Erythroblast (primary cell): Measurements from ENCODE around the gene DDOST.
A peak's percentile ranks its signal among the peaks of the same experiment; 100 is the strongest.

Experiments used
- DNase-seq, 2 experiments: peaks; one replicate each; lab custom pipeline; 2025; lab: John Stamatoyannopoulos, UW
- GATA1 ChIP-seq: IDR thresholded peaks from 2 replicates; pipeline ENCODE4 v1.6.1; 2011; ENCODE audit warnings: low read depth, mild to moderate bottlenecking, control low read depth, low read length, moderate library complexity
- POLR2A ChIP-seq: IDR thresholded peaks from 2 replicates; pipeline ENCODE4 v1.6.1; 2011; ENCODE audit warnings: mild to moderate bottlenecking, low read length

Gene DDOST

DNA sequence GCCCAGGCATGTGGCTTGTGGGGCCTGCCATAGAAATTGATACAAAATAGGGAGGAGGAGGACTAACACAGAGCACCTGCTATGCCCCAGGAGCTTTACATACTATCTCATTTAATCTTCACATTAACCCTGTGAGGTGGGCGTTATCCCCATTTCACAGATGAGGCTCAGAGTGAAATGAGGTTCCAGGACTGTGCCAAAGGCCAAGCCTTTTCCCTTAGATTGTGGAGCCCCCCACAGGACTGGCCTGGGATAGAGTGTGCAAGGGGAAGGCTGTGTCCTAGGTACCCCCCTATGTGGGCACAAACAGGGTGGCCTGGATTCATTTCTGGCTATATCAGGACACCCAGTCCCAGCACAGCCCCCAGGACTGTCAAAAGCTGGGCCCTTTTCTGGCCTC lies 2.2 kb upstream of the DDOST start:
- peak in 1 of 2 experiments; percentile 18 for DNase-seq
- TF ChIP-seq GATA1 = no peak
- no peak for TF ChIP-seq POLR2A

DNA sequence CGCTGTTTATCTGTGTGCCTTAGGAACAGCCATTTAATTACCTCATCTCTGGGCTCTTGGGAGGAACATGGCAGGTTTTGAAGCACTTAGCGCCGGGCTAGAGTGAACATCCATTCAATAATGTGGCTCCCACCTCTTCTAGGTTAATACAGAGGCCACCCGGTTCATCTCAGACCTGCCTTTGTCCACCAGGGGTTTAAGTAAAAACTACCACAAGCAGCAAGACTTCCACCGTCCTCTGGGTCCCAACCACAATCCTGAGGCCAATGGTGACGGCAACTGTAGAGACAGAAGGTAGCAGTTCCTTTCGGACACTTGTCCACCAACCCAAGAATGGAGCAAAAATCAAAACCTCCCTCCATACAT lies 924 bp upstream of the DDOST start:
- no peak for TF ChIP-seq POLR2A
- TF ChIP-seq GATA1 = no peak
- DNase-seq = no peak

GRCh38 chr1:20660847-20661206 lies 342 bp downstream of the DDOST start:
- TF ChIP-seq POLR2A = no peak
- TF ChIP-seq GATA1 = no peak
- peak in 1 of 2 experiments; percentile 56 for DNase-seq

DNA sequence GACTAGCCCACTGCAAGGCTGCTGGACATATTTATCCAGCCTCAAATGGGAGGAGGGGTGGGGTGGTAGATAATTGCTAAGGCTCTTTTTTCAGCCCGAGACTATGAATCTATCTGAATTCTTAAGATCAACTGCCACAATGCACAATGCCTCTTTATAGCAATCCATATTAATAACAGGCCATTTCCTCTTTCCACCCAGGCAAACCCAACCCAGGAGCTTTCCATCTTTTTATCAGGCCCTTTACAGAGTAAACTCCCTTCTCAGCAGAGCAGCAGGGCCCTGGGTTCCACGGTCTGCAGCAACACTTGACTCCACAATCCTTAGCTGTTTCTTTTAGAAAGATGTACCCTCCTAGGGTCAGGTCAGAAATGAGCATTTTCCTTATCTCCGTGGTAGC lies 806 bp downstream of the DDOST start:
- TF ChIP-seq POLR2A = no peak
- TF ChIP-seq GATA1 = no peak
- peak; percentile 55 to 59 for DNase-seq

GRCh38 chr1:20658166-20658915 lies 2.8 kb downstream of the DDOST start:
- no peak for DNase-seq
- no peak for TF ChIP-seq GATA1
- no peak for TF ChIP-seq POLR2A

DNA sequence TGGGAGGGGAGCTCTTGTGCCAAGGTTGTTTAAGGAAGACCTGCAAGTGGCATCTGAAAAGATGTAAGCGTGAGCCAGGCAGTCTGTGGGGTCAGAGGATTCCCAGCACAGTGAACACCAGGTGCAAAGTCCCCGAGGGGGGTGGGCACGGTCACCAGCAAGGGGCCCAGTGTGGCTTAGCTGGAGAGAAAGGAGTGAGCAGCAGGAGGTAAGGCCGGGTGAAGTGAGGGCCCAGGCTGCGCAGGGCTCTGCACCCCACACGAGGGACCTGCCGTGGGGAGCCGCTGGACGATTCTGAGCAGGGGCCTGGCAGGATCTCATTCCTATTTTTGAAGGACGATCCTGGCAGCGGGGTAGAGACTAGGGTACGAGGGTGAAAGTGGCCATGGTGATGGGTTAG lies 4.1 kb downstream of the DDOST start:
- no peak for TF ChIP-seq GATA1
- TF ChIP-seq POLR2A = no peak
- no peak for DNase-seq

DNA sequence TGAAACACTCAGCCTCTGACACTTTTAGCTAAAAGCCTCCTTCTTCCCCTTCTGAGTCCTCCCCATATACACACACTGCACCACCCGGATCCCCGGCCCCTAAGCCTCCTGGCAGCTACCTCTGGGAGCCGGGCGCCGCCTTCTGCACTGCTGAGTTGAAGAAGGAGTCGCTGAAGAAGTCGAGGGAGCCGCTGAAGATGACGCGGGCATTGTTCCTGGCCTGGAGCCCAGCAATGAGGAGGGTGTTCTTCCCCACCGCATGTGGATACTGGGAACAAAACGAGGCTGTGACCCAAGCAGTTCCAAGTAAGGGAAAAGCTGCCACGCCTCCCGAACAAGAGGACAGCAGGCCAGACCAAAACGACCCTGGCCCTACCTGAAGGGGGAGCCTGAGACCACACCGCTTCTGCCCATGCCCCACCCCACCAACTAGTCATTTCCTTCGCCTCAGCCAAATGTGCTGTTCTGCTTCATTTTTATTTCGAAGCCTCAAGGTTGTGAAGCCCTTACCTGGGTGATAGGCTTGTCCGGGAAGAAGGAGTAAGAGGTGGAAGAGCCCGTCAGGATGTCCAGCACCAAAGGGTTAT lies 7.0 kb downstream of the DDOST start:
- no peak for DNase-seq
- TF ChIP-seq GATA1 (no peak), POLR2A (no peak)

DNA sequence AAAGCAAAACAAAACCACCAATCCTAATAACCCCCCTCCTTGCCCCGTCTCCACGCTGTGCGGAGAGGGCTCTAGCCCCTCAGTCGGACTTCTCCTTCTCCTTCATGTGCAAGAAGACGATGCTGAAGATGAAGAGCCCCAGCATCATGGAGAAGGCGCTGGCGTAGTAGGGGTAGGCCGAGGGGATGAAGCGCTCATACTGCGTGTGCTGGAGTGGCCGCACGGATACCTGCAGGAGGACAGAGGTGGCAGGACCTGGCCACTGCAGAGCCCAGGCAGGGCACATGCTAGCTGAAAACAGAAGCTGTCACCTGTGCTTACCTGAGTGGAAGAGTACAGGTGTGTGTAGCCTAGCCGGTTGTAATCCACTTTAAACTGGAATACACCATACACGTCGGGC lies 8.9 kb downstream of the DDOST start:
- DNase-seq = no peak
- TF ChIP-seq GATA1 (no peak), POLR2A (no peak)

DNA sequence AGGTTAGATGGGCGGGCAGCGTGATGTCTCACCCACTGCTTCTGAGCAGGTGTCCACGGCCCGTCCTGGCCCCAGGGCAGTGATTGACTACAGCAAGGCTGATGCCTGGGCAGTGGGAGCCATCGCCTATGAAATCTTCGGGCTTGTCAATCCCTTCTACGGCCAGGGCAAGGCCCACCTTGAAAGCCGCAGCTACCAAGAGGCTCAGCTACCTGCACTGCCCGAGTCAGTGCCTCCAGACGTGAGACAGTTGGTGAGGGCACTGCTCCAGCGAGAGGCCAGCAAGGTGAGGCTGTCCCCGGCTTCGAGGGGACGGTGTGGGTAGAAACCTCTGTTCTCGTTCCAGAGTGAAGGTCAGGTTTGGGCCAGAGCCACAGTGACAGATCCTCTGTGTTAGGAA lies 12.2 kb downstream of the DDOST start:
- TF ChIP-seq POLR2A (no peak), GATA1 (no peak)
- DNase-seq = no peak

GRCh38 chr1:20648438-20648837 lies 12.7 kb downstream of the DDOST start:
- TF ChIP-seq GATA1 (no peak), POLR2A (no peak)
- DNase-seq = no peak

GRCh38 chr1:20645414-20645813 lies 15.8 kb downstream of the DDOST start:
- DNase-seq = no peak
- no peak for TF ChIP-seq GATA1
- TF ChIP-seq POLR2A = no peak

DNA sequence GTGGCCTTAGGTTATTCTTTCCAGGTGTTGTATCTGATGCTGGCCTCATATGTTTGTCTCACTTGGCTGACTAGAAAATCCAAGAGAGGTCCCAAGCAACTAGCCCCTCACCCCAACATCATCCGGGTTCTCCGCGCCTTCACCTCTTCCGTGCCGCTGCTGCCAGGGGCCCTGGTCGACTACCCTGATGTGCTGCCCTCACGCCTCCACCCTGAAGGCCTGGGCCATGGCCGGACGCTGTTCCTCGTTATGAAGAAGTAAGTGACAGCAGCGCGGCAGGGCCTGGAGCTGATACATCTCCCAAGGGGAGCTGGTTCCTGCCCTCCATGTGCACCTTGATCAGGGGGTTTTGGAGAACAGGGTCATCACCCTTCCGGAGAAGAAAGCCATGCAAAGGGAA lies 16.8 kb downstream of the DDOST start:
- TF ChIP-seq GATA1 (no peak), POLR2A (no peak)
- no peak for DNase-seq

GRCh38 chr1:20643080-20643479 lies 18.1 kb downstream of the DDOST start:
- TF ChIP-seq POLR2A (no peak), GATA1 (no peak)
- no peak for DNase-seq

GRCh38 chr1:20641975-20642374 lies 19.2 kb downstream of the DDOST start:
- TF ChIP-seq POLR2A = no peak
- no peak for TF ChIP-seq GATA1
- DNase-seq = no peak

- DNase-seq = peak; percentile 66 to 80
- TF ChIP-seq POLR2A (no peak), GATA1 (no peak)
Measured at GRCh38 chr1:20640183-20640597, 21.0 kb downstream of the DDOST start.
